ENCODE data around the gene TNFRSF21. TPM values are rescaled to one million over a fixed set of nuclear protein-coding genes. Genes with fewer than 3 reads are reported as not detected.
"Not testable (repeated sequence)": the region's sequence is repeated elsewhere in the genome, so short reads cannot be mapped to it uniquely, and the experiment has no call there.

The TNFRSF21 gene
- polyA plus RNA-seq, 3 donors from 2014 or later = 0.08 to 1.0 (median 0.38) TPM

DNA sequence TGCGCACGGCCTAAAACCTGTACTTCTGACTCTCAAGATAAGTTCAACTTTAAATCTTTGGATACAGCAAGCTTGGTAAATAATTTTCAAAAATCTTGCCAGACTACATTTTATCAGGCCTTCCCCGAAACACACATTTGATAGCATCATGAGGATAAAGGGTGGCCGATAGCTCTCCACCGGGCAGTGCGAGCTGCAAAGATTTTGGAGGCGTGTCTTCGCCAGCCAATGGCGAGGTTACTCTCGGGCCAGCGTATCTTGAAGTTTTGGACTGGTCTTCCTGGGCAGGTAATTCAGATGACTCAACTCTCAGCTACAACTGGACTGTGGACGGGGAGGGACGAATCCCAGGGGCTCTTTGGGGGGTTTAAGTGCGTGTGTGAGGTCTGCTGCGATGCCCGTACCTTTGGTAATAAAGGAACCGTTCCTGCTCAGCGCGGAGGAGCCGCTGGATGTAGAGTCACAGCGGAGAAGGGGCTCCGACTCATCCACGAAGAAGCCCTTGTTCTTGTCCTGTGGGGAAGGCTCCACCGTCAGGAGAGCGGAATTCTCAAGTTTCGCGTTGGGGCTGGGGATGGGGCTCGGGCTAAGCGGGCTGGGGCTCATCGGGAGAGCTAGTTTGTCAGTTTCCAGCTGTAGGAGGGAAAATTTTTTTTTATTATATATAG, 75.3 kb downstream of the TNFRSF21 start:
- peaks cover 0 to 1% (median 0%) of the 10 kb centered on the region in 6 donors for H3K9me3 Mint-ChIP-seq
- H3K4me3 Mint-ChIP-seq = no peak overlapping the region
- peaks cover 0 to under 1% of the 10 kb centered on the region in 2 donors for H3K4me1 Mint-ChIP-seq
- no peaks in the 10 kb centered on the region for H3K36me3 Mint-ChIP-seq
- H3K27ac Mint-ChIP-seq = no peak overlapping the region
- no peak for DNase-seq
- peaks cover 0 to 3% (median 2%) of the 10 kb centered on the region in 3 donors for H3K27me3 Mint-ChIP-seq (ENCODE audit: low read depth in 3 of 3)

- no peak for DNase-seq
- Mint-ChIP-seq H3K36me3 (no peaks in the 10 kb centered on the region), H3K9me3 (peaks cover 0 to 1% (median 0%) of the 10 kb centered on the region in 6 donors), H3K27ac (no peak overlapping the region), H3K4me1 (no peaks in the 10 kb centered on the region), H3K27me3 (ENCODE audit: low read depth in 3 of 3) (peaks cover 0 to 3% (median 2%) of the 10 kb centered on the region in 3 donors), H3K4me3 (no peak overlapping the region)
Observed at GRCh38 chr6:47231151-47231550, 78.6 kb downstream of the TNFRSF21 start.

DNA sequence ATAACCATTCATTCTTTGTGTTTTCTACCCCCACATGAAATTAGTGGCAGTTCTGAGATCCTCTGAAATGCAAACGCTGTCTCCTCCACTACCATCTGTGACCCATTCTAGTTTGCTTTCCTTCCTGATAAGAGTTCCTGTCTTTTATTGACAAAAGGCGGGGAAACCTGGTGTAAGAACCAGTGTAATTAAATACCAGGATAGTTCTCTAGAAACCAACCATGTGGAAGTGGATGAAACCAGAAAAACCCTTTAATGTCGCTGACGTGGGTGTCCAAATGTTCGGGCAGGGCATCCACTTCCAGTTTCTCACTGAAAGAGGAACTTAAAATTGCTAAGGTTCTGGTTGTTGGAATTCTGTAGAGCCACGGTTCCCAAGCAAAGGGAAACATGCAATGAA, 79.1 kb downstream of the TNFRSF21 start:
- H3K27me3 Mint-ChIP-seq (ENCODE audit: low read depth in 3 of 3) = peaks cover 0 to 2% (median under 1%) of the 10 kb centered on the region in 3 donors
- H3K36me3 Mint-ChIP-seq = no peaks in the 10 kb centered on the region
- peaks cover 0 to 1% (median 0%) of the 10 kb centered on the region in 6 donors for H3K9me3 Mint-ChIP-seq
- DNase-seq = no peak
- H3K4me1 Mint-ChIP-seq = no peaks in the 10 kb centered on the region
- H3K27ac Mint-ChIP-seq = no peak overlapping the region
- H3K4me3 Mint-ChIP-seq = no peak overlapping the region

- Mint-ChIP-seq H3K27ac (no peak overlapping the region), H3K36me3 (no peaks in the 10 kb centered on the region), H3K9me3 (peaks cover 0 to 1% (median 0%) of the 10 kb centered on the region in 6 donors), H3K4me1 (no peaks in the 10 kb centered on the region), H3K27me3 (ENCODE audit: low read depth in 3 of 3) (peaks cover 0 to 2% (median under 1%) of the 10 kb centered on the region in 3 donors), H3K4me3 (no peak overlapping the region)
- no peak for DNase-seq
Observed at GRCh38 chr6:47229255-47229654, 80.5 kb downstream of the TNFRSF21 start.

- H3K27me3 Mint-ChIP-seq (ENCODE audit: low read depth in 3 of 3); H3K36me3 Mint-ChIP-seq; H3K4me1 Mint-ChIP-seq; H3K27ac Mint-ChIP-seq; DNase-seq; H3K9me3 Mint-ChIP-seq; H3K4me3 Mint-ChIP-seq: not testable (repeated sequence)
Observed at GRCh38 chr6:47228093-47228492, 81.6 kb downstream of the TNFRSF21 start.

DNA sequence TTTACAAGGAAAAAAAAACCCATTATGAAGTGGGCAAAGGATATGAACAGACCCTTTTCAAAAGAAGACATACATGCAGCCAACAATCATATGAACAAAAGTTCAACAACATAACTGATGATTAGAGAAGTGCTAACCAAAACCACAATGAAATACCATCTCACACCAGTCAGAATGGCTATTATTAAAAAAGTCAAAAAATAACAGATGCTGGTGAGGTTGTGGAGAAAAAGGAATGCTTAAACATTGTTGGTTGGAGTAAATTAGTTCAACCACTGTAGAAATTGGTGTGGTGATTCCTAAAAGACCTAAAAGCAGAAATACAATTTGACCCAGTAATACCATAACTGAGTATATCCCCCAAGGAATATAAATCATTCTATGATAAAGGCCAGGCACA, 86.5 kb downstream of the TNFRSF21 start:
- DNase-seq; H3K4me1 Mint-ChIP-seq; H3K27me3 Mint-ChIP-seq (ENCODE audit: low read depth in 3 of 3); H3K27ac Mint-ChIP-seq; H3K36me3 Mint-ChIP-seq; H3K4me3 Mint-ChIP-seq; H3K9me3 Mint-ChIP-seq: not testable (repeated sequence)

DNA sequence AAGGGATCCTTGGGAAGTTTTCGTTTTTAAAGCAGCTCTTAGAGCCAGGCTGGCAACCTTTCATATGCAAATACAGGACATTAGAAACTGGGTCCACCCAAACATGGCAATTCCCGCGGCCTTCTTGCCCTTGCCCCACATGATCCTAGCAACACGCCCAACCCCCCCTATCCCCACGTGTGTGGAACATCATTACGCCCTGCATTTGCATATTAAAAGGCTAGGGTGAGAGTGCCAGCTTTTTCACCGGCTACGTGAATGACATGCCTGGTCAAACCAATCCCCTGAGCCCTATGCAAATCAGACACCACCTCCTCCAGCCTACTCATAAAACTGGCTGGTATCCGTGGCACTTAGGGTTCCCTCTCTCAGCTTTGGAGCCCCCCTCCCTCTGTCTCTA, 88.1 kb downstream of the TNFRSF21 start:
- Mint-ChIP-seq H3K27ac (no peak overlapping the region), H3K27me3 (ENCODE audit: low read depth in 3 of 3) (peaks cover 0 to 3% (median 1%) of the 10 kb centered on the region in 3 donors), H3K4me3 (no peak overlapping the region), H3K4me1 (no peaks in the 10 kb centered on the region), H3K36me3 (no peaks in the 10 kb centered on the region), H3K9me3 (peaks cover 0 to 6% (median 0%) of the 10 kb centered on the region in 6 donors)
- DNase-seq = no peak

DNA sequence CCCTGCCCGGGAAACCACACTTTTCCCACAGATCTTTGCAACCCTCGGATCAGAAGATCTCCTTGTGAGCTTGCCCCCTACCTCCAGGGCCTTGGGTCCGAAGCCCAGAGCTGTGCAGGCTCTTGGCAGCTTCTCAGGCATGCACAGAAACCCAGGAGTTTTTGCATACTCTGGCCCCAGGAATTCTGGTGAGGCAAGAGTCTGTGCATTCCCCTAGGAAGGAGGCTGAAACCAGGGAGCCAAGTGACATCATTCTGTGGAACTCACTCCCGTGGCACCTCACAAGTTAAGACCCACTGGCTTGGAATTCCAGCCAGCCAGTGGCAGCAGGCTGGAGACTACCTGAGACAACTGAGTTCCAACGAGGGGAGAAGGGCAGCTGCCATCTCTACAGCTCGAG, 100.1 kb downstream of the TNFRSF21 start:
- H3K27ac Mint-ChIP-seq = no peak overlapping the region
- H3K4me3 Mint-ChIP-seq = no peak overlapping the region
- no peak for DNase-seq
- H3K4me1 Mint-ChIP-seq = no peaks in the 10 kb centered on the region
- H3K36me3 Mint-ChIP-seq = no peaks in the 10 kb centered on the region
- H3K27me3 Mint-ChIP-seq (ENCODE audit: low read depth in 3 of 3) = peaks cover 1 to 4% (median 3%) of the 10 kb centered on the region in 3 donors
- peaks cover 0 to 6% (median 2%) of the 10 kb centered on the region in 6 donors for H3K9me3 Mint-ChIP-seq

GRCh38 chr6:47207261-47207660, 102.4 kb downstream of the TNFRSF21 start:
- H3K27me3 Mint-ChIP-seq (ENCODE audit: low read depth in 3 of 3) = peaks cover 1 to 3% (median 2%) of the 10 kb centered on the region in 3 donors
- no peak overlapping the region for H3K27ac Mint-ChIP-seq
- no peak for DNase-seq
- peaks cover 0 to 6% (median under 1%) of the 10 kb centered on the region in 6 donors for H3K9me3 Mint-ChIP-seq
- no peaks in the 10 kb centered on the region for H3K4me1 Mint-ChIP-seq
- H3K4me3 Mint-ChIP-seq = no peak overlapping the region
- H3K36me3 Mint-ChIP-seq = no peaks in the 10 kb centered on the region

GRCh38 chr6:47206626-47207025, 103.1 kb downstream of the TNFRSF21 start:
- no peak for DNase-seq
- Mint-ChIP-seq H3K4me3 (no peak overlapping the region), H3K9me3 (peaks cover 0 to 2% (median under 1%) of the 10 kb centered on the region in 6 donors), H3K4me1 (no peaks in the 10 kb centered on the region), H3K27ac (no peak overlapping the region), H3K27me3 (ENCODE audit: low read depth in 3 of 3) (peaks cover 1 to 3% (median 2%) of the 10 kb centered on the region in 3 donors), H3K36me3 (no peaks in the 10 kb centered on the region)

DNA sequence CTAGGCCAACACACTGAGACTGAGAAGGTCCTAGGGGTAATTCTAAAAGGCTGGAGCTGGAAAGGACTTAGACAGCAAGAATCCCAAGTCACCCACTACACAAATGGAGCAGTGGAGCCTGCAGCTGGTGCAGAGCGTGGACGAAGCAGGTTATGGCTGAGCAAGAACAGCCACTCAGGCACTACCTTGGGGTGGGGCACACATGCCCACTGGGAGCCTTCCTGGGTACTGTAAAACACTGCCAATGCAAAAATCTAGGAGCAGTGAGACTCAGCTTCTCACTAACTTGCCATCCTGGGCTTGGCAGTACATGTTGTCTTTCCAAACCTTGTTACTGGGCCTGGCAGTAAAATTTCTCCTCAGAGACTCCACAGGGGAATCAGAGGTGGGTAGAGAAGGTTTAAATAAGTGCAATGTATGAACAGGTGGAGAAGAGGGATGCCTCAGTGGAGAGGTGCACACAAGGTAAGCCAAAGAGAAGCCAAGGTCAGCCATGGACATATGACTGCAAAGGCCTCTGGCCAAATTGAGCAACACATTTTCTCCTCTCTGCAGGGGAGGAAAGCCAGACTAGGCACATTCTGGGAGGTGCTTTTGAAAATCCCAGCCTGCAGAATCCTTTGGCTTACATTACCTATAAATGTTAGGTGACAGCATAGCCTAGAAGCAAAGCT, 105.6 kb downstream of the TNFRSF21 start:
- DNase-seq = no peak
- Mint-ChIP-seq H3K9me3 (peaks cover 0 to 2% (median 0%) of the 10 kb centered on the region in 6 donors), H3K4me1 (no peaks in the 10 kb centered on the region), H3K36me3 (no peaks in the 10 kb centered on the region), H3K4me3 (no peak overlapping the region), H3K27ac (no peak overlapping the region), H3K27me3 (ENCODE audit: low read depth in 3 of 3) (peaks cover 0 to 5% (median 2%) of the 10 kb centered on the region in 3 donors)

GRCh38 chr6:47203266-47203937, 106.3 kb downstream of the TNFRSF21 start:
- DNase-seq = no peak
- Mint-ChIP-seq H3K36me3 (no peaks in the 10 kb centered on the region), H3K27ac (no peak overlapping the region), H3K4me1 (peaks cover 0 to under 1% of the 10 kb centered on the region in 2 donors), H3K4me3 (no peak overlapping the region), H3K27me3 (ENCODE audit: low read depth in 3 of 3) (peaks cover 0 to 5% (median 2%) of the 10 kb centered on the region in 3 donors), H3K9me3 (peaks cover 0 to 2% (median 0%) of the 10 kb centered on the region in 6 donors)

DNA sequence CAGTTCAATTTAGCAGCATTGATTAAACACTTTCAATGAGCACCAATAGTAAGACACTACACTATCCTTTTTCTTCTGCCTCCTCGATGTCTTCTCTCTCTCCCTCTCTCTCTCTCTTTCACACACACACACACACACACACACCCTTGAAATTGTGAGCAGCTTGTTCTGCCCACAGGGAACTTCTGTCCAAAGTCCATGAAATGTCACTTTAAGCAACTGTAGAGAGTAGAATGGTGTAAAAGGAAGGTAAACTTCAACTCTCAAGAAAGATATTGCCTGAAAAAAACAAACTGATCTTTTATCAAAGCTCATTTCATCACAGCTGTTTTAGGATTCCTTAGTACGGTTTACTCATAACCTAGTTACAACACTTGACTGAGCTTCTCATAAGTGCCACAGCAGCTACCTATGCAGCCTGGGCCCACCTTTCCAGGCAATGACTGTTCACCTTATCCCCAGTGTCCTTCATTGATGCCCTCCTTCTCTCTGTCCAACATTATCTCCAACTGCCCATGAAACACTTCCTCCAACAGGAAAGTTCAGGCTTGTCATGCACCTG, 107.0 kb downstream of the TNFRSF21 start:
- DNase-seq = no peak
- Mint-ChIP-seq H3K4me1 (peaks cover 0 to 7% of the 10 kb centered on the region in 2 donors), H3K27me3 (ENCODE audit: low read depth in 3 of 3) (peaks cover 0 to 5% (median 2%) of the 10 kb centered on the region in 3 donors), H3K36me3 (no peaks in the 10 kb centered on the region), H3K9me3 (peaks cover 0 to 1% (median 0%) of the 10 kb centered on the region in 6 donors), H3K4me3 (no peak overlapping the region), H3K27ac (no peak overlapping the region)

All from immature natural killer cell (primary cell).